ENCODE results near the gene XDH.
A peak's percentile ranks its signal among the peaks of the same experiment; 100 is the strongest.

The XDH gene

GRCh38 chr2:31411771-31412170 lies 2.8 kb downstream of the XDH start:
- TF ChIP-seq CTCF (conservative IDR thresholded peaks at IDR 0.05; ENCODE audit: low read depth), result no peak
- ChIA-PET POLR2A (ENCODE audit: low non-redundant PET) (no interaction called here), CTCF (interaction anchor here (0.7 kb wide), 1 partner anchor 16 kb away, joined by 3 read pairs; no protein-coding TSS in a partner anchor)
- DNase-seq (ENCODE audit: low spot score), result no peak
- H3K27ac ChIP-seq, result no peak overlapping the region

GRCh38 chr2:31406593-31407385 lies 7.8 kb downstream of the XDH start:
- POLR2A ChIA-PET (ENCODE audit: low non-redundant PET), result no interaction called here
- no peak for TF ChIP-seq CTCF (conservative IDR thresholded peaks at IDR 0.05; ENCODE audit: low read depth)
- CTCF ChIA-PET, result no interaction called here
- no peak for DNase-seq (ENCODE audit: low spot score)
- H3K27ac ChIP-seq, result no peak overlapping the region

GRCh38 chr2:31404827-31405226 lies 9.7 kb downstream of the XDH start:
- ChIA-PET CTCF (interaction anchor here (0.6 to 1.2 kb wide), 3 partner anchors 14 to 1186 kb away, joined by 3 to 5 read pairs (median 3); no protein-coding TSS in a partner anchor), POLR2A (ENCODE audit: low non-redundant PET) (no interaction called here)
- DNase-seq (ENCODE audit: low spot score), result no peak
- H3K27ac ChIP-seq, result no peak overlapping the region
- TF ChIP-seq CTCF (conservative IDR thresholded peaks at IDR 0.05; ENCODE audit: low read depth), result no peak

GRCh38 chr2:31404302-31404701 lies 10.2 kb downstream of the XDH start:
- POLR2A ChIA-PET (ENCODE audit: low non-redundant PET), result no interaction called here
- H3K27ac ChIP-seq, result no peak overlapping the region
- CTCF ChIA-PET, result interaction anchor here (0.6 to 1.2 kb wide), 3 partner anchors 15 to 1185 kb away, joined by 3 to 5 read pairs (median 3); no protein-coding TSS in a partner anchor
- no peak for DNase-seq (ENCODE audit: low spot score)
- no peak for TF ChIP-seq CTCF (conservative IDR thresholded peaks at IDR 0.05; ENCODE audit: low read depth)

GRCh38 chr2:31402388-31402787 lies 12.2 kb downstream of the XDH start:
- CTCF ChIA-PET, result interaction anchor here (1.0 kb wide), 1 partner anchor 51 kb away, joined by 4 read pairs; no protein-coding TSS in a partner anchor
- POLR2A ChIA-PET (ENCODE audit: low non-redundant PET), result no interaction called here
- H3K27ac ChIP-seq, result peak overlapping the region; percentile 53; the same call in 1 of the 2 replicates
- no peak for TF ChIP-seq CTCF (conservative IDR thresholded peaks at IDR 0.05; ENCODE audit: low read depth)
- DNase-seq (ENCODE audit: low spot score), result no peak

- CTCF ChIA-PET, result interaction anchor here (1.3 kb wide), 1 partner anchor 13 kb away, joined by 10 read pairs; the partner anchor contains the start of gene XDH
- H3K27ac ChIP-seq, result peak overlapping the region; percentile 78
- POLR2A ChIA-PET (ENCODE audit: low non-redundant PET), result no interaction called here
- TF ChIP-seq CTCF (conservative IDR thresholded peaks at IDR 0.05; ENCODE audit: low read depth), result no peak
- peak; percentile 93 for DNase-seq (ENCODE audit: low spot score)
Observed at GRCh38 chr2:31401580-31401979, 13.0 kb downstream of the XDH start.
